ENCODE results near the gene MEST.

GRCh38 chr7:130446259-130446658, 45.6 kb upstream of the MEST start:
- TF ChIP-seq POLR2A (IDR thresholded peaks at IDR 0.05; ENCODE audit: low read depth, low read length) (no peak), POLR2AphosphoS5 (IDR thresholded peaks at IDR 0.05; ENCODE audit: low read depth, low read length) (no peak), TAF1 (IDR thresholded peaks at IDR 0.05; ENCODE audit: low read depth, low read length) (no peak), SPI1 (IDR thresholded peaks at IDR 0.05; ENCODE audit: low read depth, low read length) (no peak), PAX5 (IDR thresholded peaks at IDR 0.05; ENCODE audit: insufficient read depth, low read length, severe bottlenecking) (no peak)

Measured in GM12891 (cell line).